HL-60 (cell line): ENCODE results near the gene BHMT2.

Source experiments
- GABPA ChIP-seq: IDR thresholded peaks from 2 replicates; pipeline ENCODE4 v1.6.1; 2012; ENCODE audit warnings: low read depth
- POLR2AphosphoS5 ChIP-seq: IDR thresholded peaks from 2 replicates; pipeline ENCODE4 v1.6.1; 2012; ENCODE audit warnings: low read depth
- SPI1 ChIP-seq: IDR thresholded peaks from 2 replicates; pipeline ENCODE4 v1.6.1; 2012; ENCODE audit warnings: low read depth, mild to moderate bottlenecking, borderline replicate concordance
- TF ChIP-seq, protein P1 (sequence below): IDR thresholded peaks from 2 replicates; pipeline ENCODE4 v1.6.1; 2012; ENCODE audit warnings: low read depth; ENCODE audit not compliant: insufficient replicate concordance
- TF ChIP-seq, protein P2 (sequence below): IDR thresholded peaks from one replicate; pipeline ENCODE4 v1.5.1; 2011; ENCODE audit warnings: low read length, control low read depth, inconsistent platforms; ENCODE audit not compliant: insufficient read depth

DNA sequence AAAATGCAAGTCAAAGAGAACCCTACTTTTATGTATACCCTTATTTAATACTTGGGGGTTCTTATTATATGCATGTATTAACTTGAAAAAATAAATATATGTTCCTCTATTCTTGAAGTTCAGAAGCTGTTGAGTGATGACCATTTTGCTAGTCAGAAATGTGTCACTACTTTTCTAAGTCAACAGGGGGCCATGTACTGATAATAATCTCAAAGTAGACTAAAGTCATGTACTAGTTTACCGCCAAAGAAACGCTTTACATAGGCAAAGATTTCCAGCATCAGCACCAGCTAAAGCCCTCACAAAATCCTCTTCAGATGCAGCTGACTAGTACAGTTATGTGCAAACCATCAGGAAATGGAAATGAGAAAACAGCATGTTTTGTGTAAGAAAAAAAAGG is 36.3 kb downstream of the BHMT2 start:
- TF ChIP-seq, protein P1, sequence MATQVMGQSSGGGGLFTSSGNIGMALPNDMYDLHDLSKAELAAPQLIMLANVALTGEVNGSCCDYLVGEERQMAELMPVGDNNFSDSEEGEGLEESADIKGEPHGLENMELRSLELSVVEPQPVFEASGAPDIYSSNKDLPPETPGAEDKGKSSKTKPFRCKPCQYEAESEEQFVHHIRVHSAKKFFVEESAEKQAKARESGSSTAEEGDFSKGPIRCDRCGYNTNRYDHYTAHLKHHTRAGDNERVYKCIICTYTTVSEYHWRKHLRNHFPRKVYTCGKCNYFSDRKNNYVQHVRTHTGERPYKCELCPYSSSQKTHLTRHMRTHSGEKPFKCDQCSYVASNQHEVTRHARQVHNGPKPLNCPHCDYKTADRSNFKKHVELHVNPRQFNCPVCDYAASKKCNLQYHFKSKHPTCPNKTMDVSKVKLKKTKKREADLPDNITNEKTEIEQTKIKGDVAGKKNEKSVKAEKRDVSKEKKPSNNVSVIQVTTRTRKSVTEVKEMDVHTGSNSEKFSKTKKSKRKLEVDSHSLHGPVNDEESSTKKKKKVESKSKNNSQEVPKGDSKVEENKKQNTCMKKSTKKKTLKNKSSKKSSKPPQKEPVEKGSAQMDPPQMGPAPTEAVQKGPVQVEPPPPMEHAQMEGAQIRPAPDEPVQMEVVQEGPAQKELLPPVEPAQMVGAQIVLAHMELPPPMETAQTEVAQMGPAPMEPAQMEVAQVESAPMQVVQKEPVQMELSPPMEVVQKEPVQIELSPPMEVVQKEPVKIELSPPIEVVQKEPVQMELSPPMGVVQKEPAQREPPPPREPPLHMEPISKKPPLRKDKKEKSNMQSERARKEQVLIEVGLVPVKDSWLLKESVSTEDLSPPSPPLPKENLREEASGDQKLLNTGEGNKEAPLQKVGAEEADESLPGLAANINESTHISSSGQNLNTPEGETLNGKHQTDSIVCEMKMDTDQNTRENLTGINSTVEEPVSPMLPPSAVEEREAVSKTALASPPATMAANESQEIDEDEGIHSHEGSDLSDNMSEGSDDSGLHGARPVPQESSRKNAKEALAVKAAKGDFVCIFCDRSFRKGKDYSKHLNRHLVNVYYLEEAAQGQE: no peak
- no peak for TF ChIP-seq POLR2AphosphoS5
- TF ChIP-seq, protein P2, sequence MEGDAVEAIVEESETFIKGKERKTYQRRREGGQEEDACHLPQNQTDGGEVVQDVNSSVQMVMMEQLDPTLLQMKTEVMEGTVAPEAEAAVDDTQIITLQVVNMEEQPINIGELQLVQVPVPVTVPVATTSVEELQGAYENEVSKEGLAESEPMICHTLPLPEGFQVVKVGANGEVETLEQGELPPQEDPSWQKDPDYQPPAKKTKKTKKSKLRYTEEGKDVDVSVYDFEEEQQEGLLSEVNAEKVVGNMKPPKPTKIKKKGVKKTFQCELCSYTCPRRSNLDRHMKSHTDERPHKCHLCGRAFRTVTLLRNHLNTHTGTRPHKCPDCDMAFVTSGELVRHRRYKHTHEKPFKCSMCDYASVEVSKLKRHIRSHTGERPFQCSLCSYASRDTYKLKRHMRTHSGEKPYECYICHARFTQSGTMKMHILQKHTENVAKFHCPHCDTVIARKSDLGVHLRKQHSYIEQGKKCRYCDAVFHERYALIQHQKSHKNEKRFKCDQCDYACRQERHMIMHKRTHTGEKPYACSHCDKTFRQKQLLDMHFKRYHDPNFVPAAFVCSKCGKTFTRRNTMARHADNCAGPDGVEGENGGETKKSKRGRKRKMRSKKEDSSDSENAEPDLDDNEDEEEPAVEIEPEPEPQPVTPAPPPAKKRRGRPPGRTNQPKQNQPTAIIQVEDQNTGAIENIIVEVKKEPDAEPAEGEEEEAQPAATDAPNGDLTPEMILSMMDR: no peak
- TF ChIP-seq GABPA: no peak
- no peak for TF ChIP-seq SPI1
